ENCODE results near the gene MAML3. TPM values are rescaled to one million over a fixed set of nuclear protein-coding genes. Genes with fewer than 3 reads are reported as not detected.

The MAML3 gene
- total RNA-seq, 2 donors from 2014 or later, result 9.3 to 10.1 TPM

DNA sequence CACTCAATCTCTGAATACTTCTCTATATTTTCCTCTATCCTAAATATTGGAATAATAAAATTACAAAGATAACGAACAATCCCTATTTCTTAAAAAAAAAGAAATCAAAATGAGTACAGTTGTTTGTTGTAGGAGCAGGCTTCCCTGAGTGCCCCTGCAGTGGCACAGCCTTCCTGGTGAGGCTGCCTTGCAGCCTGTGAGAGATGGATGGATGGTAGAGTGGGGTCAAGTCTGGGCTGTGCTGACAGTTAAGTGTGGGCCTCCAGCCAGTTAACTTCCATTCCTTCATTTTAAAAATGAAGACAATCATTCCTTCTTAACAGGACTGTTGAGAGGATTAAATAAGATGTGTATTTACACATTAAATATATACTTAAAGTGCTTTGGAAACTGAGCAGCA is 351.5 kb downstream of the MAML3 start:
- Histone ChIP-seq H3K27ac (no peak overlapping the region), H3K9me3 (no peaks in the 10 kb centered on the region), H3K4me3 (no peak overlapping the region), H3K36me3 (no peaks in the 10 kb centered on the region), H3K9ac (ENCODE audit: low read depth in 2 of 2, low read length in 2 of 2) (no peak overlapping the region), H3K4me1 (no peaks in the 10 kb centered on the region), H3K27me3 (no peaks in the 10 kb centered on the region)
- no peak for DNase-seq
- TF ChIP-seq, protein P1, sequence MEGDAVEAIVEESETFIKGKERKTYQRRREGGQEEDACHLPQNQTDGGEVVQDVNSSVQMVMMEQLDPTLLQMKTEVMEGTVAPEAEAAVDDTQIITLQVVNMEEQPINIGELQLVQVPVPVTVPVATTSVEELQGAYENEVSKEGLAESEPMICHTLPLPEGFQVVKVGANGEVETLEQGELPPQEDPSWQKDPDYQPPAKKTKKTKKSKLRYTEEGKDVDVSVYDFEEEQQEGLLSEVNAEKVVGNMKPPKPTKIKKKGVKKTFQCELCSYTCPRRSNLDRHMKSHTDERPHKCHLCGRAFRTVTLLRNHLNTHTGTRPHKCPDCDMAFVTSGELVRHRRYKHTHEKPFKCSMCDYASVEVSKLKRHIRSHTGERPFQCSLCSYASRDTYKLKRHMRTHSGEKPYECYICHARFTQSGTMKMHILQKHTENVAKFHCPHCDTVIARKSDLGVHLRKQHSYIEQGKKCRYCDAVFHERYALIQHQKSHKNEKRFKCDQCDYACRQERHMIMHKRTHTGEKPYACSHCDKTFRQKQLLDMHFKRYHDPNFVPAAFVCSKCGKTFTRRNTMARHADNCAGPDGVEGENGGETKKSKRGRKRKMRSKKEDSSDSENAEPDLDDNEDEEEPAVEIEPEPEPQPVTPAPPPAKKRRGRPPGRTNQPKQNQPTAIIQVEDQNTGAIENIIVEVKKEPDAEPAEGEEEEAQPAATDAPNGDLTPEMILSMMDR (IDR thresholded peaks at IDR 0.05), result no peak
- intact Hi-C loops (cut with DNase I), result no loop called here

DNA sequence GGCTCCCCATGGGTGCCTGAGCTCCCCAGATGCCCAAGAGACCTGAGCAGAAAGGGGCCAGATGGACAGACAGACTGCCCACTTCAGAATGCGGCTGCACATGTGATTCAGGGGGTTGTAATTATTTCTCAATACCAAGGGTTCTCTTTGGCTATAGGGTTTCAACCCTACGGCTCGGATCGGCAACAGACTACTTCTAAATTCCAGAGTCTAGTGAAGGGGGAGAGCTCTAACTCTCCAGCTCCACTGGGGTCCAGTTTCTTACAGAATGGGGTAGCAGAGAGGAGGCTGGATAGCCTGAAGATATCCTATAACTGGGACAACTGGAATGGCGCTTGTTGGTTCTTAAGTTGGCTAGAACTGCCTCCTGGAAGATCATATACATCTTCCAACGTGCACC is 352.1 kb downstream of the MAML3 start:
- no peaks in the 10 kb centered on the region for H3K9me3 ChIP-seq
- H3K27me3 ChIP-seq, result no peaks in the 10 kb centered on the region
- H3K27ac ChIP-seq, result no peak overlapping the region
- no peak overlapping the region for H3K9ac ChIP-seq (ENCODE audit: low read depth in 2 of 2, low read length in 2 of 2)
- no peaks in the 10 kb centered on the region for H3K4me1 ChIP-seq
- DNase-seq, result no peak
- TF ChIP-seq, protein P1 (IDR thresholded peaks at IDR 0.05), result no peak
- intact Hi-C loops (cut with DNase I), result no loop called here
- H3K4me3 ChIP-seq, result no peak overlapping the region
- no peaks in the 10 kb centered on the region for H3K36me3 ChIP-seq

DNA sequence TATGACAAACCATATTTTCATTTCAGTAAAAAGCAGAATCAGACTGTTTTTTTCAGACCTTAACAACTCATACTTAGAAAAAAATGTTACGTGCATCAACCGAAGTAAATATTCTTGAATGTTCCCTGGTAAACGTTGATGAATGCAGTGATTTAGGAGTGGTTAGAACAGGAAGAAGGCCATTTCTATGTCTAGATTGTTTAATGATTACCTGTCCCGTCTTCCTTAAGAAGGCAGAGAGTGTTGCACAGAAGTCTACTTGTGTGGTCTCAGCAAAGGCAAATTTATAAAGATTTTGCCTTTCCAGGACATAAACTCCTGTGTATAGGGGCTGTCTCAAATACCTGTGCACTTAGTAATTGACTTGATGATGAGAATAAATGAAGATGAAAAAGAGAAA is 353.9 kb downstream of the MAML3 start:
- no peaks in the 10 kb centered on the region for H3K36me3 ChIP-seq
- TF ChIP-seq, protein P1 (IDR thresholded peaks at IDR 0.05), result no peak
- H3K9me3 ChIP-seq, result no peaks in the 10 kb centered on the region
- no peak overlapping the region for H3K4me3 ChIP-seq
- peak overlapping the region; percentile 9 for H3K27ac ChIP-seq
- H3K4me1 ChIP-seq, result no peaks in the 10 kb centered on the region
- H3K9ac ChIP-seq (ENCODE audit: low read depth in 2 of 2, low read length in 2 of 2), result no peak overlapping the region
- intact Hi-C loops (cut with DNase I), result no loop called here
- no peaks in the 10 kb centered on the region for H3K27me3 ChIP-seq
- no peak for DNase-seq

DNA sequence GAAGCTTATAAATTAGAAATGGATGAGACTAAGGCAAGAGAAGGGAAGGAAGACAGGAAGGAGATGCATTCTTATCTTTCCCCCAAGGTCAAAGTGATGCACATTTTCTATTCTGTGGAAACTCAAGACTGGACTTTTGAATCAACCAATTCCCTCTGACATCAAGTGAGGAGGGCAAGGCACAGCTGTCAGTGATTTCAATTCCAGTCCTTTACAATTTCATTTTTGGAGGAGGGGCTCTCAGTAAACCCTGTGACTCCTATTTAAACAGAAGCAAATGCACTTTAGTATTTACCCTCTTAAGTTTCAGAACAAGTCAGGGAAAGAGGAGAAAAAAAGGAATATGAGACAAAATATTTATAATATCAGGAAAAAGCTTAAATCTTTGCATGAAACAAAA is 354.4 kb downstream of the MAML3 start:
- TF ChIP-seq, protein P1 (IDR thresholded peaks at IDR 0.05), result no peak
- Histone ChIP-seq H3K9me3 (no peaks in the 10 kb centered on the region), H3K27ac (no peak overlapping the region), H3K4me3 (no peak overlapping the region), H3K36me3 (no peaks in the 10 kb centered on the region), H3K27me3 (no peaks in the 10 kb centered on the region), H3K9ac (ENCODE audit: low read depth in 2 of 2, low read length in 2 of 2) (no peak overlapping the region), H3K4me1 (no peaks in the 10 kb centered on the region)
- intact Hi-C loops (cut with DNase I), result no loop called here
- DNase-seq, result no peak

GRCh38 chr4:139798456-139798855 is 355.5 kb downstream of the MAML3 start:
- no peak for DNase-seq
- H3K27me3 ChIP-seq, result no peaks in the 10 kb centered on the region
- H3K9ac ChIP-seq (ENCODE audit: low read depth in 2 of 2, low read length in 2 of 2), result no peak overlapping the region
- TF ChIP-seq, protein P1 (IDR thresholded peaks at IDR 0.05), result no peak
- H3K36me3 ChIP-seq, result no peaks in the 10 kb centered on the region
- H3K27ac ChIP-seq, result no peak overlapping the region
- no peaks in the 10 kb centered on the region for H3K9me3 ChIP-seq
- intact Hi-C loops (cut with DNase I), result no loop called here
- H3K4me1 ChIP-seq, result no peaks in the 10 kb centered on the region
- no peak overlapping the region for H3K4me3 ChIP-seq

DNA sequence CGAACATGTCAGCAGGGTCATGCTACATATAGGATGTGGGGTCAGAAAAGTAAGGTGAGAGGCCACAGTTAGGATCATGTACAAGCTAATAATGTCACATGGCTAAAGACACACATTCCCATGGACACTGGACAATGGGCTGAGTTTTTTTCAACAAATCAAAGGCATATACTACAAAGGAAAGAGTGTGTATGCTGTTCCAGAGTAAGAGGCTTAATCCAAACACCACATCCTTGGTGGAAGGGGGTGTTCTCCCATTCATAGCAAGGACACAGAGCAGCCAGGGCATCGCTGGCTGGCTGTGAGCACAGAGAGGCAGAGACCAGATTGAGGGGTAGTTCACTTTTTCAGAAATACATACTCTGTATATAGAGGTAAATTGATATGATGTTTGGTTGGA is 356.7 kb downstream of the MAML3 start:
- Histone ChIP-seq H3K4me3 (no peak overlapping the region), H3K4me1 (no peaks in the 10 kb centered on the region), H3K27me3 (no peaks in the 10 kb centered on the region), H3K36me3 (no peaks in the 10 kb centered on the region), H3K9me3 (no peaks in the 10 kb centered on the region), H3K27ac (no peak overlapping the region), H3K9ac (ENCODE audit: low read depth in 2 of 2, low read length in 2 of 2) (no peak overlapping the region)
- DNase-seq, result no peak
- intact Hi-C loops (cut with DNase I), result no loop called here
- TF ChIP-seq, protein P1 (IDR thresholded peaks at IDR 0.05), result no peak
